SK-N-MC (cell line): ENCODE data around the gene POLR3E.

Experiments used
- EZH2 ChIP-seq: fragments of 200-600 bp; sonication (generic); IDR thresholded peaks from one replicate; pipeline ENCODE4 v1.6.1; 2017; ENCODE audit warnings: antibody characterized with exemption
- FOXP2 ChIP-seq: optimal IDR thresholded peaks from 2 replicates; pipeline ENCODE3; 2011; ENCODE audit warnings: mild to moderate bottlenecking, moderate library complexity; ENCODE audit not compliant: insufficient read depth; ENCODE audit errors: extremely low read length, control extremely low read depth
- POLR2AphosphoS5 ChIP-seq: IDR thresholded peaks from 2 replicates; pipeline ENCODE4 v1.6.1; 2012; ENCODE audit warnings: mild to moderate bottlenecking, low read depth, low read length, borderline replicate concordance

DNA sequence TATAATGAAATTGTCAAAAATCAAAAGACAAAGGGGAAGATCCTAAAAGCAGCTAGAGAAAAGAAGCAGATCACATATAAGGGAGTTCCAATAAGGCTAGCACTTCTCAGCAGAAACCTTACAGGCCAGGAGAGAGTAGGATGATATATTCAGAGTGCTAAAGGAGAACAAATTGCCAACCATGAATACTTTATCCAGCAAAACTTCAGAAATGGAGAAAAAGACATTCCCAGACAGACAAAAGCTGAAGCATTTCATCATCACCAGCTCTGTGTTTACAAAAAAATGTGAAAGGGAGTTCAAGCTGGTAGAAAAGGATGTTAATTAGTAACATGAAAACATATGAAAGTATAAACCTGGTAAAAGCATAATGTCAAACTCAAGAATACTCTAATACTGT, 39.8 kb downstream of the POLR3E start:
- no peak for TF ChIP-seq FOXP2
- TF ChIP-seq POLR2AphosphoS5: no peak
- no peak for TF ChIP-seq EZH2
